H1 (cell line): ENCODE measurements around the gene PRKN. TPM values are rescaled to one million over a fixed set of nuclear protein-coding genes. Genes with fewer than 3 reads are reported as not detected.

ENCODE experiments used
- ATF2 ChIP-seq: IDR thresholded peaks from 2 replicates; pipeline ENCODE4 v1.6.1; 2012; ENCODE audit warnings: low read length, inconsistent platforms
- USF2 ChIP-seq: IDR thresholded peaks from 2 replicates; pipeline ENCODE4 v1.6.1; 2011; ENCODE audit warnings: low read length, improper control_type of control experiment
- polyA plus RNA-seq, 7 experiments: library from polyadenylated mRNA; depleted of rRNA in 3 of 7; stranded (reverse) in 5 of 7; unstranded in 2 of 7; fragments of >200 nt in 5 of 7; fragments of 200-250 nt in 2 of 7; gene quantifications; 1 replicate in 5 of 7; 2 replicates in 1 of 7; 4 replicates in 1 of 7; pipeline versions ENCODE4 v1.2.1 to v1.2.3, GENCODE V29; 2011 to 2013; ENCODE audit warnings: missing spikeins in 2 of 7, mixed read lengths in 2 of 7
- total RNA-seq: library from RNA; stranded (reverse); fragmentation: NEBNext Ultra II Directional; extraction: Animal tissue kit (Norgen Biotek cat#: 25700); gene quantifications from 2 replicates; pipeline ENCODE4 v1.2.1, GENCODE V29; 2021

Gene PRKN
- total and polyA plus RNA-seq, 2 of the 8 experiments (the other 6 are each of a cell fraction or from before 2014, with no cell fraction given): 0.13 to 0.29 TPM

DNA sequence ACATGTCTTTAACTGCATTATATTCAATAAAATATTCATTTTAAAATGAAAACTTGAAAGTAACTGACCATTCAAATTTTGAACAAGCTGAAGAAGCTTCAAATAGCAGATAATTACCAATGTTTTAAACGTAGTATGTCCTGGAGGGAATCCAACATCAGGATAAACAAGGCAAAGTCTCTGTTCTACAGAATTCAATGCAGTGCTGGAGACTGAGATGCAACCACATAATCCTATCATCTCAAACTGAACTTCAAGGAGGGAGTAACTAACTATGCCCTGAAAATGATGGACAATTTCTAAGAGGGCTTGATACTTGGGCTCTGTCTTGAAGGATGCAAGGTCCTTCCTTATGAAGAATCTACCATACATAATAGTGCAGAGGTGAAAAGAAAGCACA lies 100.7 kb downstream of the PRKN start (continued):
- TF ChIP-seq ATF2 (no peak), USF2 (no peak)
